Measurements from ENCODE around the gene VWA3B. TPM values are rescaled to one million over a fixed set of nuclear protein-coding genes. Genes with fewer than 3 reads are reported as not detected.

Gene VWA3B
- total RNA-seq, 4 donors from 2014 or later = not detected

DNA sequence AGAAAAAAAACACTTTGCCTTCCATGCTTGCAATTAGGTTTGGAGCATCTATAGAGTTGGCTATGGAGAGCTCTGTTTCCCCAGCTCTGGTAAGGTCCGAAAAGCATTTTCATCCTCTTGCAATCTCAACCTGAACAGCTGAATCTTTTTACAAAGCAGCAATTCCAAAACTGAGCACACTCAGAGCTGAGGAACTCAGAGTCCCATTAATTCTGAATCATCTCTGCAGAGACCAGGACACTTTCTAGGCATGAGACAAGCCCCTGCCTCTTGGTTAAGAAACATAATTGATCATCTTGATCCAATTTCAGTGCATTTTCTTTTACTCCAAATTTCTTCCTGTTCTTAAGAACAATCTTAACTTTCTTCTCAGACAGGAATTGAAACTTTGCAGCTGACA is 263.4 kb downstream of the VWA3B start:
- no peaks in the 10 kb centered on the region for H3K36me3 ChIP-seq
- 91 to 92% methylated on average over 1 of the region's 1 CpG for WGBS, 2 donors
- H3K4me1 ChIP-seq = peaks cover 7 to 19% (median 12%) of the 10 kb centered on the region in 3 donors
- intact Hi-C loops (cut with DNase I) = no loop called here
- H3K9me3 ChIP-seq = no peaks in the 10 kb centered on the region
- TF ChIP-seq, protein P1, sequence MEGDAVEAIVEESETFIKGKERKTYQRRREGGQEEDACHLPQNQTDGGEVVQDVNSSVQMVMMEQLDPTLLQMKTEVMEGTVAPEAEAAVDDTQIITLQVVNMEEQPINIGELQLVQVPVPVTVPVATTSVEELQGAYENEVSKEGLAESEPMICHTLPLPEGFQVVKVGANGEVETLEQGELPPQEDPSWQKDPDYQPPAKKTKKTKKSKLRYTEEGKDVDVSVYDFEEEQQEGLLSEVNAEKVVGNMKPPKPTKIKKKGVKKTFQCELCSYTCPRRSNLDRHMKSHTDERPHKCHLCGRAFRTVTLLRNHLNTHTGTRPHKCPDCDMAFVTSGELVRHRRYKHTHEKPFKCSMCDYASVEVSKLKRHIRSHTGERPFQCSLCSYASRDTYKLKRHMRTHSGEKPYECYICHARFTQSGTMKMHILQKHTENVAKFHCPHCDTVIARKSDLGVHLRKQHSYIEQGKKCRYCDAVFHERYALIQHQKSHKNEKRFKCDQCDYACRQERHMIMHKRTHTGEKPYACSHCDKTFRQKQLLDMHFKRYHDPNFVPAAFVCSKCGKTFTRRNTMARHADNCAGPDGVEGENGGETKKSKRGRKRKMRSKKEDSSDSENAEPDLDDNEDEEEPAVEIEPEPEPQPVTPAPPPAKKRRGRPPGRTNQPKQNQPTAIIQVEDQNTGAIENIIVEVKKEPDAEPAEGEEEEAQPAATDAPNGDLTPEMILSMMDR (IDR thresholded peaks at IDR 0.05) = no peak
- TF ChIP-seq POLR2A (IDR thresholded peaks at IDR 0.05) = no peak
- no peak overlapping the region for H3K4me3 ChIP-seq
- H3K27me3 ChIP-seq = peaks cover 17 to 71% (median 28%) of the 10 kb centered on the region in 4 donors
- no peak overlapping the region for H3K27ac ChIP-seq
- DNase-seq = no peak

DNA sequence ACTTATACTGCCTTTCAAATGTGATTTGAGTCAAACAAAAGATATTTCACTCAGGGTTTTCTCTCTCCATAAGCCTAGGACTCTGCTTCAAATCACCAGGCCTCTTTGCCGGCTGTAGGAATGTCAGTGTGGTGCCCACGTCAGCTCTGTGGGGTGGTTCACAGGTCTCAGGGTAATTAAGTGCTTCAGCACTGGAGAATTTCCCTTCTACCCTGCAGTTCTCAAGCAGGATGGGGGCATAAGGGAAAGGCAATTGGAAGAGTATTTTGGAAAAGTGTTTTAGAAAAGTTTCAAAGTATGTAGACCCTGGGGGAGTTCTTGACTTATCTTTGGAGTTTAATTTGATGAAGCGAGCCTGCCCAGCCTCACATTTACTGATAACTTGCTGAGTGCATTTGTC is 268.9 kb downstream of the VWA3B start:
- Histone ChIP-seq H3K4me1 (no peaks in the 10 kb centered on the region), H3K27me3 (peaks cover 0 to 31% (median 0%) of the 10 kb centered on the region in 4 donors), H3K36me3 (no peaks in the 10 kb centered on the region), H3K27ac (no peak overlapping the region), H3K4me3 (no peak overlapping the region), H3K9me3 (no peaks in the 10 kb centered on the region)
- TF ChIP-seq POLR2A (IDR thresholded peaks at IDR 0.05) = no peak
- TF ChIP-seq, protein P1 (IDR thresholded peaks at IDR 0.05) = no peak
- WGBS, 2 donors = 57 to 83% methylated on average over 2 of the region's 3 CpGs
- no peak for DNase-seq
- intact Hi-C loops (cut with DNase I) = no loop called here

DNA sequence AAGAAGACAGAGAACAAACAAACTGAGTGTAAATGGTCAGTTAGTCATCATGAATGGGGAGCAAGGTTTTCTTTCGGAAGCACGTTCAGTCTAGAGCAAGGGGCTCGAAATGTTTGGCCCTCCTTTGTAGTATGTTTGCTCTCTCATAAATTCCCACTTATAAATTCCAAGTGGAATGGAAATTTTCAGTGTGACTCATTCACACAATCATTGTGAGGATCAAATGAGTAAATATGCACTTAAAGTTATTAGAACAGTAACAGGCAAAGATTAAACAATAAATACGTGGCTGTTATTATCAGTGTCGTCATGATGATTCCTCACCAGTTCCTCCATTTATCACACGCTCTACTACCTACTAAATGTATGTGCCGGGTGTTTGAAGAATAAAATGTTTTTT is 269.8 kb downstream of the VWA3B start:
- Histone ChIP-seq H3K27ac (no peak overlapping the region), H3K9me3 (no peaks in the 10 kb centered on the region), H3K36me3 (no peaks in the 10 kb centered on the region), H3K27me3 (peaks cover 0 to 25% (median 0%) of the 10 kb centered on the region in 4 donors), H3K4me1 (no peaks in the 10 kb centered on the region), H3K4me3 (no peak overlapping the region)
- DNase-seq = no peak
- 47 to 61% methylated on average over 7 of the region's 7 CpGs for WGBS, 2 donors
- TF ChIP-seq, protein P1 (IDR thresholded peaks at IDR 0.05) = no peak
- TF ChIP-seq POLR2A (IDR thresholded peaks at IDR 0.05) = no peak
- intact Hi-C loops (cut with DNase I) = no loop called here

DNA sequence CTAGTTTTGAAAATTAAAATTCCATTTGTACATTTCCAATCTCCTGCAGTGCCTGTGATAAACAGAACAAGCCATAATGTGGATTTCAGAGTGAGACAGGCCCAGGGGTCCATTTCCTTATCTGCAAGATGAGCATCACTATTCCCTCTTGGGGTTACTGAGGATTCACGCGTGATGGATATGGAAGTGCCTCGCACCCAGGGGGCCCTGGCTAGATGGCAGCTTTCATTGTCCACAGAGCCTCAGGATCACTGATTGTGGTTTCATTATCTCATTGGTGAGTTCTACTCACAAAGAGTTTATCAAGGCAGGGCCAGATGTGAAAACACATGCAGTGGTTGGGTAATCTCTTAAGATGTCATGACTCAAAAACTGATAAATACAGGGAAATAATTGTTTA is 270.9 kb downstream of the VWA3B start:
- H3K27me3 ChIP-seq = peaks cover 0 to 16% (median 0%) of the 10 kb centered on the region in 4 donors
- H3K4me3 ChIP-seq = no peak overlapping the region
- H3K27ac ChIP-seq = no peak overlapping the region
- no peak for DNase-seq
- intact Hi-C loops (cut with DNase I) = no loop called here
- no peaks in the 10 kb centered on the region for H3K4me1 ChIP-seq
- no peaks in the 10 kb centered on the region for H3K36me3 ChIP-seq
- no peaks in the 10 kb centered on the region for H3K9me3 ChIP-seq
- no peak for TF ChIP-seq POLR2A (IDR thresholded peaks at IDR 0.05)
- TF ChIP-seq, protein P1 (IDR thresholded peaks at IDR 0.05) = no peak
- 59 to 85% methylated on average over 3 of the region's 3 CpGs for WGBS, 2 donors

DNA sequence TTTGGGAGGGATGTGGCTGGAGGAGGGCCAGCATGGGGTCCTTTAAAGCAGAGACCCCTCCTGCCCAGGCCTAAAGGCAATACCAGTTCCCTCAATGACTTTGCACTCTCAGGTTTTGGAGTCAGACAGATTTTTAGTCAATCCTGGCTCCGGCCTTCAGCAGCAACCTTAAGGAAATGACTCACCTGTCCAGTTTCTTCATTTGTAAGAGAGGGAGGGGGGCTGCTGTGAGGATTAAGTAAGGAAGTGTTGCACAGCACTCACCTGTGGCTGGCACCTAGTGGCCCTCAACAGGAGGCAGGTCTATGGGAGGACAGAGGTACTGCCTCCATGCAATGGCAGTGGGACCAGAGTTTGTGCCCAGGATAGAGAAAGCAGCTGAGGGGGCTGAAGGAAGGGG is 273.0 kb downstream of the VWA3B start:
- no peaks in the 10 kb centered on the region for H3K4me1 ChIP-seq
- DNase-seq = no peak
- WGBS, 2 donors = 67% methylated on average over 1 of the region's 1 CpG; no CpG with 5 or more reads in 1 of the 2 donors
- no peak overlapping the region for H3K27ac ChIP-seq
- no peaks in the 10 kb centered on the region for H3K36me3 ChIP-seq
- no peak overlapping the region for H3K4me3 ChIP-seq
- TF ChIP-seq POLR2A (IDR thresholded peaks at IDR 0.05) = no peak
- TF ChIP-seq, protein P1 (IDR thresholded peaks at IDR 0.05) = no peak
- peaks cover 0 to 15% (median 0%) of the 10 kb centered on the region in 4 donors for H3K27me3 ChIP-seq
- H3K9me3 ChIP-seq = no peaks in the 10 kb centered on the region
- intact Hi-C loops (cut with DNase I) = no loop called here

Other genes with a start within 250 kb of the VWA3B start
- gene TMEM131, start 91.2 kb upstream of the VWA3B start, total RNA-seq = 10 to 100 TPM; 24.2 to 36.4 (median 28.1) TPM

All from esophagus squamous epithelium (tissue), 5 donors.